ES-I3 (cell line): ENCODE measurements around the gene ADSS1.

Experiments
- H3K36me3 ChIP-seq: 2 replicates; pipeline ENCODE4 v1.6.1; 2013; ENCODE audit warnings: mild to moderate bottlenecking, low read length, control low read depth, moderate library complexity; ENCODE audit not compliant: insufficient read depth
- H3K4me1 ChIP-seq: 2 replicates; pipeline ENCODE4 v1.6.1; 2013; ENCODE audit warnings: mild to moderate bottlenecking, control low read depth, low read length; ENCODE audit not compliant: insufficient read depth
- H3K9ac ChIP-seq: 2 replicates; pipeline ENCODE4 v1.6.1; 2013; ENCODE audit warnings: low read depth, mild to moderate bottlenecking, low read length, moderate library complexity
- H3K9me3 ChIP-seq: 2 replicates; pipeline ENCODE4 v1.6.1; 2013; ENCODE audit warnings: mild to moderate bottlenecking, low read length, moderate library complexity; ENCODE audit not compliant: control insufficient read depth, insufficient read depth

Gene ADSS1

DNA sequence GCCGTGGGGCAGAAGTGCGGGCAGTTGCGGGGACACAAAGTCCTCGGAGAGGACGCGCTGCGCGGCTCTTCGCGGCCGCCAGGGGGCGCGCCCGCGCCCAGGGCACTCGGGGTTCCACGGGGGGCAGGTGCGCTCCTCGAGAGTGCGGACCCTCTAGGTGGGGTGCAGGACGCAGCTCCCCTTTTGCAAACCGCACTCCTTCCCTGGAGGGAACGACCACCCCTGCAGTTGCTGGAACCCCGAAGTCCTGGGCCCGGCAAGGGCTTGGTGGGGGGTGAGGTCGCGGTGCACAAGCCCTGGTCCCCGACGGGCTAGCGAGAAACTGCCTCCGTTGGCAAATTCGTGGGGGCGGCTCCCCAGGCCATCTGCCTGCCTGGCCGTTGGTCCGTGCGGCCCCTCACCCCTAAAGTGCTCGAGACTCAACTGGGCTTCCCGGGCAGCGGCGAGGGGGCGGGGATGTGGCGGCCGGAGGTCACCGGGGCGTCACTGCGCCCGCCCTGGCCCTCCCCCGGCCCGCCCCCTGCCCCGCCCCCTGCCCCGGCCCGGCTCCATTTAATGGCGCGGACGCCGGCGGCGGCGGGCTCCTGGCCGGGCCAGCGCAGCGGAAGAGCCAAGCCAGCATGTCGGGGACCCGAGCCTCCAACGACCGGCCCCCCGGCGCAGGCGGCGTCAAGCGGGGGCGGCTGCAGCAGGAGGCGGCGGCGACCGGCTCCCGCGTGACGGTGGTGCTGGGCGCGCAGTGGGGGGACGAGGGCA is at the start of gene ADSS1:
ADSS1 (plus strand) TSS at position 579 of the 756 bp plus-strand sequence; CDS start at position 621, 42 bp downstream.
- H3K9ac ChIP-seq, result peak within 1 kb of the TSS; percentile 79
- no peaks in the 10 kb centered on the region; the same call in 1 of the 2 replicates for H3K36me3 ChIP-seq
- no peaks in the 10 kb centered on the region; the same call in 1 of the 2 replicates for H3K4me1 ChIP-seq
- H3K9me3 ChIP-seq, result no peaks in the 10 kb centered on the region

- no peak overlapping the region for H3K9ac ChIP-seq
- no peaks in the 10 kb centered on the region for H3K9me3 ChIP-seq
- peaks cover 23% of the 10 kb centered on the region; the same call in 1 of the 2 replicates for H3K4me1 ChIP-seq
- no peaks in the 10 kb centered on the region for H3K36me3 ChIP-seq
These were observed 48.6 kb upstream of the ADSS1 start for GRCh38 chr14:104675447-104675846.

DNA sequence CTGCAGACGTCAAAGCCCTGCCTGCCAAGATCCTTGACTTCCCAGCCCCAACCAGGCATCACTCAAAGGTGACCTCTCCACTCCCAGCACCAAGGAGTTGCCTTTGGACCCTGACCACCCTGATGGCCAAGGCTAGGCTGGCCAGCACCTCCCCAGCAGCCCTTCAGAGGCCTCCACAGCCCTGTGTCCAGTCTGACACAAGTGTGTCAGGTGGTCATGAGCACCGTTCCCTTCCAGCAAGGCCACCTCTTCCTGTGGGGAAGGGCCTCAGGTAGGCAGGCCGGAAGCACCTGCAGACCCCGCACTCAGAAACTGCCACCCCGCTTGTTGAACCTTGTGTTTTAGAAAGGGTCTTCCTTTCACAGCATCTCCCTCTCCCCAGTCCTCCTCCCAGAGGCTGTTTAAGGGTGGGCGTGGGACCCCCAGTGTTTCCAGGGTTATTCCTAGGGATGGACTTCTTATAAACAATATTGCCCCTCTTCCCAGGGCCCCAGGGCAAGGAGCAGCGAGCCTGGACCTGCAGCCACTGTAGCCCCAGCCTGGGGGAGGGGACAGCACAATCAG is 47.8 kb upstream of the ADSS1 start:
- H3K4me1 ChIP-seq, result peaks cover 30% of the 10 kb centered on the region; the same call in 1 of the 2 replicates
- H3K9ac ChIP-seq, result peak overlapping the region; percentile 68; the same call in 1 of the 2 replicates
- no peaks in the 10 kb centered on the region for H3K9me3 ChIP-seq
- no peaks in the 10 kb centered on the region for H3K36me3 ChIP-seq

- Histone ChIP-seq H3K4me1 (peaks cover 33% of the 10 kb centered on the region; the same call in 1 of the 2 replicates), H3K36me3 (no peaks in the 10 kb centered on the region), H3K9me3 (no peaks in the 10 kb centered on the region), H3K9ac (peak overlapping the region; percentile 68)
These were observed 47.1 kb upstream of the ADSS1 start for GRCh38 chr14:104676694-104677511.

GRCh38 chr14:104677512-104678332 is 46.3 kb upstream of the ADSS1 start:
- Histone ChIP-seq H3K9ac (peak overlapping the region; percentile 68), H3K9me3 (no peaks in the 10 kb centered on the region), H3K36me3 (no peaks in the 10 kb centered on the region), H3K4me1 (peaks cover 37% of the 10 kb centered on the region)

DNA sequence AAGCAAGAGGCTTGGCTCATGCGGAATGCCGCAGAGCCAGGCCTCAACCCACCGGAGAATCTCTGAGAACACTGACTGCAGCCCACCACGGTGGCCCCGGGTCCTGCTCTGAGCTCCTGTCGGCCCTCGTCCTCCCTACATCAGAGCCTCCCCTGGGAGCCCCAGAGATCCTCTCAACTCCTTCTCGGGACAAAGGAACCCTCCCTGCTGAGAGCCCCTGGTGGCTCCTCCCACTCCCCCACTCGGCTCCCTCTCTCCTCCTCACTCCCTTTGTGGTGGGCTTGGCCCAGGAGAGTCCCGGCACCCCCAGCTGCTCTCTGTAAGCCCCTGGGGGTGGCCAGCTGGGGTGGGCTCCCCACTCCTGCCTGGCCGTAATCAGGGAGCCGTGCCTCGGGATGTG is 45.7 kb upstream of the ADSS1 start:
- H3K4me1 ChIP-seq, result peaks cover 41% of the 10 kb centered on the region
- no peaks in the 10 kb centered on the region for H3K36me3 ChIP-seq
- H3K9me3 ChIP-seq, result no peaks in the 10 kb centered on the region
- peak overlapping the region; percentile 68 for H3K9ac ChIP-seq

DNA sequence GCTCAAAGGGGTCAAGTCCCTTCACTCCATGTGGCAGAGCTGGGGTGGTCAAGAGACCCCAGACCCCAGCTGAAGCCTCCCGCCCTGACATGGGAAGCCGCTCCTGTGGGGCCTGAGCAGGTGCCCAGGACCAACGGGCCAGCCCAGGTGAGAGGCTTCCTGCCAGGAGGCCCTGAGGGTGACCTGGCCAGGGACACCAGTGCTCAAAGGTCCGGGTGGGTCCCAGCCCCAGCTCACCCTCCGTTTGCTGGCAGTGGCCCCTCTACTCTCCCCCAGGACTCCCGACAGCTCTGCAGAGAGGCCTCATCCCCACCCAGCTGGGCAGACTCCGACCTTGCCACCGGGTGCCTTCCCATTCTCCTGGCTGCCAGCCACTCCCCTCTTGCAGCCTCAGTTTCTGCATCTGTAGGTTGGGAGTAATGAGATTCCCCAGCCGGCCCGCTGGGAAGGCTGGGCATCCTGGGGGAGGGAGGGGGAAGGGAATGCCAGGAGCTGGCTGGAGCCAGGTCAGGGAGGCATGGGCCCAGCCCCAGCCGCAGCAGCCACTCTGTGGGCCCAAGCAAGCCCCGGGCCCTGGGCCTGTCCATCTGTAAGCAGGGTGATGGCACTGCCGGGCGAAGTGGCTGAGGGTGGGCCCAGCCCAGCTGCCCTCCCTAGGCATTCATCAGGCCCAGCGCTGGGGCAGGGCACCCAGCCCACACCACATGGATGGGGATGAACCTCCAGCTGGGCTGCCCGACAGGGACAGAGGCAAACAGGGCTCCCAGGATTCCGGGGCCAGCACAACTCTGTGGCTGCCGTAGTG is 44.9 kb upstream of the ADSS1 start:
- Histone ChIP-seq H3K9me3 (no peaks in the 10 kb centered on the region), H3K36me3 (no peaks in the 10 kb centered on the region), H3K9ac (peak overlapping the region; percentile 68; the same call in 1 of the 2 replicates), H3K4me1 (peaks cover 44% of the 10 kb centered on the region)

DNA sequence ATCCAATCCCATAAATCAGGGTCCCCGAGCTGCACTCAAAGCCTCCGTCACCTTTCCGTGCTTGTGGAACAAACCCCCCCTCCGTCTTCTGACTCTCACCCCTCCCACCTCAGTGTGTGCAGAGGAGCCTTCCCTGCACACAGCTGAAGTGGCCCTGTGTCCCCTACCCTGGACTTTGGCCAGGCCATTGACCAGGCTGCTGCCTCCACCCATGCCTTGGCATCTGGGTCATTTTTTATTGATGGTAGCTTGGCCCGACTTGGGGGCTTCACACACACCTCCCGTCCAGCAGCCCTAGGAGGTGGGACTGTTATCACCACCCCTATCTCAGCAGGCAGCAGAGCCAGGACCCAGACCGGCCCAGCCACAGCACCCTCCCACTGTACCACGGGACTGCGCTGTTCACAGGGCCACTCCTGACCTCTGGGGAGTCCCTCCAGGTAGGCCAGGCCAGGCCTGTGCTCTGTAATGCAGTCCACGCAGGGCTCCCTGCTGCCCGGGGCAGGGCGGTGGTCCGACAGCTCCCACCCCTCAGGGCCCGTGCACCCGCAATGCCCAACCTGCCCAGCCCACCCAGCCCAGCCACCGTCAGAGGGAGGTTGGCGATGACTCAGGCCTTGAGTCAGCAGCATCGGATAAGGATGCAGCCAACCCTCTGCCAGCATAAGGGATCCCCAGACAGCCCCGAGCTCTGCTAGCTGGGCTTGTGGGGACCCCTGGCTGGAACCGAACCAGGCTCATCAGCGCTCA is 43.8 kb upstream of the ADSS1 start:
- Histone ChIP-seq H3K9me3 (no peaks in the 10 kb centered on the region; the same call in 1 of the 2 replicates), H3K36me3 (no peaks in the 10 kb centered on the region), H3K9ac (peak overlapping the region; percentile 54), H3K4me1 (peaks cover 44% of the 10 kb centered on the region)

- H3K4me1 ChIP-seq, result peaks cover 43% of the 10 kb centered on the region
- H3K9ac ChIP-seq, result peak overlapping the region; percentile 54
- H3K36me3 ChIP-seq, result no peaks in the 10 kb centered on the region
These were observed 43.0 kb upstream of the ADSS1 start for GRCh38 chr14:104680806-104681688.

GRCh38 chr14:104681689-104682074 is 42.3 kb upstream of the ADSS1 start:
- Histone ChIP-seq H3K9ac (peak overlapping the region; percentile 54), H3K4me1 (peaks cover 37% of the 10 kb centered on the region), H3K9me3 (no peaks in the 10 kb centered on the region; the same call in 1 of the 2 replicates), H3K36me3 (no peaks in the 10 kb centered on the region)

More at GRCh38 chr14:104680806-104681688, 43.0 kb upstream of the ADSS1 start:
- H3K9me3 ChIP-seq, result no peaks in the 10 kb centered on the region; the same call in 1 of the 2 replicates

DNA sequence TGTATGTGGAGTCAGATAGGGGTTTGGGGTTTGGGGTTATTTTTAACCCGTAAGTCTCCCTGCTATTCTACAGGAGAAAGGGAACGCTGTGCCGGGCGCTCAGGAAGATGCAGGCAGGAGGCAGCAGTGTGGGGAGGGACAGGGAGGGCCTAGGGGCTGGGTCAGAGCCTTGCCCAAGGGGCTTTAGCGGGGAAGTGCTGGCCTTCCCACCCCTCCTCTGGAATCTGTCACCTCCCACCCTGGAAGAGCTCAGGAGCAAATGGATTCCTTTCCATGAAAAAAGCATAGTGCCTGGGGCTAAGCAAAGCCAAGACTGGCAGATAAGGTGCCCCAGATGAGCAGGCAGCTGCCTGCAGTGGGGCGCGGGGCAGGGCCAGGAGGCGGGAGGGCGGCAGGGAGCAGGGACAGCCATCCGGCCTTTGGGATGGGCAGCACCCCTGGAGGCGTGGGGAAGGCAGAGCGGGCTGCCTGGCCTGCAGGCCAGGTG is 41.9 kb upstream of the ADSS1 start:
- peaks cover 36% of the 10 kb centered on the region for H3K4me1 ChIP-seq
- H3K36me3 ChIP-seq, result no peaks in the 10 kb centered on the region
- H3K9ac ChIP-seq, result peak overlapping the region; percentile 54
- no peaks in the 10 kb centered on the region; the same call in 1 of the 2 replicates for H3K9me3 ChIP-seq
